NT2/D1 (cell line): ENCODE data around the gene FAM120A.

Experiments
- SUZ12 ChIP-seq: IDR thresholded peaks from 2 replicates; pipeline ENCODE4 v1.6.1; 2011; ENCODE audit not compliant: insufficient read length, insufficient read depth; ENCODE audit errors: extremely low read depth
- YY1 ChIP-seq: IDR thresholded peaks from 2 replicates; pipeline ENCODE4 v1.6.1; 2011; ENCODE audit not compliant: insufficient read length, insufficient read depth
- ZNF274 ChIP-seq: IDR thresholded peaks from 2 replicates; pipeline ENCODE4 v1.6.1; 2011; ENCODE audit warnings: mild to moderate bottlenecking, low read depth, low read length

DNA sequence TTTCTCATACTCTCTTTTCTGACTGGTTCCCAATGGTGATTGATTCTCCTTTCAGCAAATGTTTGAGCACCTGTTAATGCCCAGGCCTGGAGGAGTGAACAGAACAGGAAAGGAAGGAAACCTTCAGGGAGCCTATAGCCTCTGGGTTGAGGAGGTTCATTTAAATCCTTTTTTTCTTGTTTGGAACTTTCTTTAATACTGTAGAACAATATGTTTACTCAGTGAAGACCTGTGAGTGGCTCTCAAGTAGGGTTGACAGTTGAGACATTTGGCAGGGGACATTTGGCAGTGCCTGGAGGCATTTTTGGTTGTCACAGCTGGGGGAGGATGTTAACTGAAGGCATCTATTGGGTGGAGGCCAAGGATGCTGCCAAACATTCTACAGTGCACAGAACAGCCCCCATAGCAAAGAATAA is 8.0 kb downstream of the FAM120A start:
- TF ChIP-seq ZNF274 (no peak), SUZ12 (no peak), YY1 (no peak)
